ENCODE results near the gene ALDH3A2.
"Not testable (repeated sequence)": the region's sequence is repeated elsewhere in the genome, so short reads cannot be mapped to it uniquely, and the experiment has no call there.

The ALDH3A2 gene

GRCh38 chr17:19651451-19652238 lies 3.1 kb downstream of the ALDH3A2 start:
- DNase-seq (ENCODE audit: low spot score): no peak

- no peak for DNase-seq (ENCODE audit: low spot score)
Observed at GRCh38 chr17:19652595-19652994, 4.0 kb downstream of the ALDH3A2 start.

- DNase-seq (ENCODE audit: low spot score): no peak
Observed at GRCh38 chr17:19654342-19654886, 5.9 kb downstream of the ALDH3A2 start.

- DNase-seq (ENCODE audit: low spot score): no peak
Observed at GRCh38 chr17:19654896-19655295, 6.3 kb downstream of the ALDH3A2 start.

- no peak for DNase-seq (ENCODE audit: low spot score)
Observed at GRCh38 chr17:19656336-19656735, 7.8 kb downstream of the ALDH3A2 start.

- no peak for DNase-seq (ENCODE audit: low spot score)
Observed at GRCh38 chr17:19656851-19657581, 8.5 kb downstream of the ALDH3A2 start.

- no peak for DNase-seq (ENCODE audit: low spot score)
Observed at GRCh38 chr17:19659366-19660177, 11.0 kb downstream of the ALDH3A2 start.

GRCh38 chr17:19660219-19660870 lies 11.8 kb downstream of the ALDH3A2 start:
- DNase-seq (ENCODE audit: low spot score): no peak

- DNase-seq (ENCODE audit: low spot score): no peak
Observed at GRCh38 chr17:19661121-19661520, 12.6 kb downstream of the ALDH3A2 start.

- DNase-seq (ENCODE audit: low spot score): no peak
Observed at GRCh38 chr17:19663097-19663496, 14.5 kb downstream of the ALDH3A2 start.

GRCh38 chr17:19664136-19664820 lies 15.7 kb downstream of the ALDH3A2 start:
- no peak for DNase-seq (ENCODE audit: low spot score)

- DNase-seq (ENCODE audit: low spot score): no peak
Observed at GRCh38 chr17:19664821-19665181, 16.2 kb downstream of the ALDH3A2 start.

GRCh38 chr17:19669680-19670079 lies 21.1 kb downstream of the ALDH3A2 start:
- DNase-seq (ENCODE audit: low spot score): not testable (repeated sequence)

GRCh38 chr17:19670908-19671307 lies 22.4 kb downstream of the ALDH3A2 start:
- DNase-seq (ENCODE audit: low spot score): no peak

- no peak for DNase-seq (ENCODE audit: low spot score)
Observed at GRCh38 chr17:19671433-19671832, 22.9 kb downstream of the ALDH3A2 start.

- DNase-seq (ENCODE audit: low spot score): no peak
Observed at GRCh38 chr17:19672009-19672750, 23.6 kb downstream of the ALDH3A2 start.

GRCh38 chr17:19673623-19674022 lies 25.1 kb downstream of the ALDH3A2 start:
- DNase-seq (ENCODE audit: low spot score): no peak

- no peak for DNase-seq (ENCODE audit: low spot score)
Observed at GRCh38 chr17:19676896-19677295, 28.3 kb downstream of the ALDH3A2 start.

- DNase-seq (ENCODE audit: low spot score): no peak
Observed at GRCh38 chr17:19677736-19678379, 29.3 kb downstream of the ALDH3A2 start.
